Cardiac muscle cell (in vitro differentiated cells and primary cell): Measurements from ENCODE around the gene IQSEC3. TPM values are rescaled to one million over a fixed set of nuclear protein-coding genes. Genes with fewer than 3 reads are reported as not detected.

Experiments
- DNase-seq, 2 donors: peaks; one replicate each; pipeline versions ENCODE4 v3.0.0 to v3.0.0-alpha.2; 2010 to 2017; ENCODE audit warnings: low read depth in 1 of 2, low spot score in 1 of 2
- H3K27ac ChIP-seq: fragments of 200-600 bp; sonication (generic); 2 replicates; pipeline ENCODE4 v1.5.1; 2016
- H3K27me3 ChIP-seq: fragments of 200-600 bp; sonication (generic); 2 replicates; pipeline ENCODE4 v1.6.0; 2016; ENCODE audit warnings: control low read depth
- H3K36me3 ChIP-seq: fragments of 200-600 bp; sonication (generic); 2 replicates; pipeline ENCODE4 v1.5.1; 2016; ENCODE audit warnings: control low read depth
- H3K4me1 ChIP-seq: fragments of 200-600 bp; sonication (generic); 2 replicates; pipeline ENCODE4 v1.8.1; 2017; ENCODE audit warnings: low read depth, mild to moderate bottlenecking, mixed run types
- H3K4me3 ChIP-seq: fragments of 200-600 bp; sonication (generic); 2 replicates; pipeline ENCODE4 v1.5.1; 2016; ENCODE audit warnings: mild to moderate bottlenecking
- H3K9me3 ChIP-seq: fragments of 200-600 bp; sonication (generic); 2 replicates; pipeline ENCODE4 v1.5.1; 2017; ENCODE audit warnings: low read depth, mild to moderate bottlenecking, control low read depth
- CTCF ChIP-seq: IDR thresholded peaks from 2 replicates; pipeline ENCODE4 v1.5.1; 2012; ENCODE audit warnings: low read depth, mild to moderate bottlenecking, low read length
- polyA plus RNA-seq: library from polyadenylated mRNA; unstranded; fragments of >200 nt; fragmentation: Nextera tagmentation; extraction: Ambion mirVana; gene quantifications from 2 replicates; pipeline ENCODE4 v1.2.1, GENCODE V29; 2016
- total RNA-seq: library from RNA; depleted of rRNA; stranded (reverse); fragments of >200 nt; gene quantifications from 2 replicates; pipeline ENCODE4 v1.2.3, GENCODE V29; 2016

IQSEC3 gene
- total and polyA plus RNA-seq, 2 experiments from 2014 or later: 0.42 to 2.7 TPM

- H3K27me3 ChIP-seq: no peaks in the 10 kb centered on the region
- H3K27ac ChIP-seq: no peak overlapping the region
- H3K9me3 ChIP-seq: no peaks in the 10 kb centered on the region
- DNase-seq: no peak
- H3K4me1 ChIP-seq: peaks cover 12% of the 10 kb centered on the region
- no peaks in the 10 kb centered on the region for H3K36me3 ChIP-seq
- no peak for TF ChIP-seq CTCF
- no peak overlapping the region for H3K4me3 ChIP-seq
These were observed 157.3 kb downstream of the IQSEC3 start for GRCh38 chr12:223841-224240.

- no peaks in the 10 kb centered on the region for H3K27me3 ChIP-seq
- H3K36me3 ChIP-seq: no peaks in the 10 kb centered on the region
- H3K4me3 ChIP-seq: no peak overlapping the region
- H3K27ac ChIP-seq: no peak overlapping the region
- peaks cover 11% of the 10 kb centered on the region for H3K4me1 ChIP-seq
- no peak for DNase-seq
- TF ChIP-seq CTCF: no peak
- no peaks in the 10 kb centered on the region for H3K9me3 ChIP-seq
These were observed 157.8 kb downstream of the IQSEC3 start for GRCh38 chr12:224330-224729.

- no peak for TF ChIP-seq CTCF
- Histone ChIP-seq H3K27ac (no peak overlapping the region), H3K9me3 (no peaks in the 10 kb centered on the region), H3K27me3 (no peaks in the 10 kb centered on the region), H3K4me3 (no peak overlapping the region), H3K4me1 (peaks cover 6% of the 10 kb centered on the region), H3K36me3 (no peaks in the 10 kb centered on the region)
- no peak for DNase-seq
These were observed 158.4 kb downstream of the IQSEC3 start for GRCh38 chr12:225012-225411.

- DNase-seq: no peak
- Histone ChIP-seq H3K4me1 (no peaks in the 10 kb centered on the region), H3K27me3 (no peaks in the 10 kb centered on the region), H3K27ac (no peak overlapping the region), H3K4me3 (no peak overlapping the region), H3K9me3 (no peaks in the 10 kb centered on the region), H3K36me3 (no peaks in the 10 kb centered on the region)
- TF ChIP-seq CTCF: no peak
These were observed 159.8 kb downstream of the IQSEC3 start for GRCh38 chr12:226401-226800.

GRCh38 chr12:227286-227915, 160.8 kb downstream of the IQSEC3 start:
- no peak overlapping the region for H3K27ac ChIP-seq
- no peaks in the 10 kb centered on the region for H3K9me3 ChIP-seq
- no peak for DNase-seq
- H3K4me1 ChIP-seq: no peaks in the 10 kb centered on the region
- H3K36me3 ChIP-seq: no peaks in the 10 kb centered on the region
- H3K4me3 ChIP-seq: no peak overlapping the region
- no peaks in the 10 kb centered on the region for H3K27me3 ChIP-seq
- TF ChIP-seq CTCF: no peak

Other genes with a start within 250 kb of the IQSEC3 start
- gene SLC6A12, start 147.4 kb downstream of the IQSEC3 start, total RNA-seq: 0.33 and 0.63 TPM in 2 replicates
- 0.24 and 0.52 TPM in 2 replicates for gene SLC6A12, start 147.4 kb downstream of the IQSEC3 start, polyA plus RNA-seq
- gene SLC6A13, start 196.1 kb downstream of the IQSEC3 start, total RNA-seq: 2.2 and 2.3 TPM in 2 replicates
- gene SLC6A13, start 196.1 kb downstream of the IQSEC3 start, polyA plus RNA-seq: 0.34 and 3.8 TPM in 2 replicates